ENCODE results near the gene BIVM. TPM values are rescaled to one million over a fixed set of nuclear protein-coding genes. Genes with fewer than 3 reads are reported as not detected.

BIVM gene
- polyA plus RNA-seq, 3 donors, result 0.76 to 1.1 (median 0.81) TPM

GRCh38 chr13:102872531-102872930 is 73.6 kb downstream of the BIVM start:
- no peak overlapping the region for H3K4me2 ChIP-seq (replicated peaks; ENCODE audit: extremely low read depth, low read length, poor library complexity, severe bottlenecking)
- H3K36me3 Mint-ChIP-seq, result peaks cover 71 to 93% of the 10 kb centered on the region in 2 donors
- H3K79me2 ChIP-seq (ENCODE audit: insufficient read depth, low read length), result peaks cover 10% of the 10 kb centered on the region
- H3K4me3 Mint-ChIP-seq, result no peak overlapping the region
- H2AFZ ChIP-seq (ENCODE audit: insufficient read depth, low read depth, low read length, poor library complexity, severe bottlenecking), result no peak overlapping the region
- H3K27me3 Mint-ChIP-seq (ENCODE audit: low read depth in 3 of 3), result no peaks in the 10 kb centered on the region
- H3K36me3 ChIP-seq (replicated peaks in 1 of 2; ENCODE audit: control insufficient read depth in 1 of 2, insufficient read depth in 2 of 2, low read length in 2 of 2), result peaks cover 90 to 96% of the 10 kb centered on the region in 2 donors
- peaks cover 32% of the 10 kb centered on the region for H4K20me1 ChIP-seq (ENCODE audit: insufficient read depth, low read length)
- H3K9ac ChIP-seq (ENCODE audit: insufficient read depth, low read length, poor library complexity, severe bottlenecking), result no peak overlapping the region
- TF ChIP-seq CTCF (IDR thresholded peaks at IDR 0.05), result no peak
- no peak overlapping the region for H3K27ac ChIP-seq (ENCODE audit: low read depth in 1 of 2, low read length in 2 of 2)
- peaks cover 2% of the 10 kb centered on the region for H3K4me1 Mint-ChIP-seq
- H3K9me3 ChIP-seq (replicated peaks in 1 of 2; ENCODE audit: control insufficient read depth in 1 of 2, insufficient read depth in 1 of 2, low read length in 2 of 2), result no peaks in the 10 kb centered on the region
- H3K4me1 ChIP-seq (ENCODE audit: control insufficient read depth in 1 of 2, insufficient read depth in 2 of 2, low read length in 2 of 2), result no peaks in the 10 kb centered on the region
- H3K4me3 ChIP-seq (replicated peaks in 1 of 3; ENCODE audit: low read depth in 2 of 3, low read length in 3 of 3), result no peak overlapping the region
- no peak for DNase-seq
- no CpG with 5 or more reads among the region's 1 CpG for WGBS (ENCODE audit: insufficient coverage)
- no peaks in the 10 kb centered on the region for H3K9me3 Mint-ChIP-seq
- no peak overlapping the region for H3K27ac Mint-ChIP-seq
- H3K27me3 ChIP-seq (ENCODE audit: control insufficient read depth in 2 of 2, insufficient read depth in 2 of 2, low read length in 2 of 2), result no peaks in the 10 kb centered on the region
- intact Hi-C loops (cut with micrococcal nuclease), result no loop called here

GRCh38 chr13:102873653-102874052 is 74.7 kb downstream of the BIVM start:
- Histone ChIP-seq H3K79me2 (ENCODE audit: insufficient read depth, low read length) (peaks cover 10% of the 10 kb centered on the region), H3K9me3 (replicated peaks in 1 of 2; ENCODE audit: control insufficient read depth in 1 of 2, insufficient read depth in 1 of 2, low read length in 2 of 2) (no peaks in the 10 kb centered on the region), H3K27me3 (ENCODE audit: control insufficient read depth in 2 of 2, insufficient read depth in 2 of 2, low read length in 2 of 2) (no peaks in the 10 kb centered on the region), H4K20me1 (ENCODE audit: insufficient read depth, low read length) (peaks cover 24% of the 10 kb centered on the region), H3K4me2 (replicated peaks; ENCODE audit: extremely low read depth, low read length, poor library complexity, severe bottlenecking) (no peak overlapping the region), H3K4me1 (ENCODE audit: control insufficient read depth in 1 of 2, insufficient read depth in 2 of 2, low read length in 2 of 2) (no peaks in the 10 kb centered on the region), H3K27ac (ENCODE audit: low read depth in 1 of 2, low read length in 2 of 2) (no peak overlapping the region), H3K9ac (ENCODE audit: insufficient read depth, low read length, poor library complexity, severe bottlenecking) (no peak overlapping the region), H3K36me3 (replicated peaks in 1 of 2; ENCODE audit: control insufficient read depth in 1 of 2, insufficient read depth in 2 of 2, low read length in 2 of 2) (peaks cover 83 to 88% of the 10 kb centered on the region in 2 donors), H2AFZ (ENCODE audit: insufficient read depth, low read depth, low read length, poor library complexity, severe bottlenecking) (no peak overlapping the region), H3K4me3 (replicated peaks in 1 of 3; ENCODE audit: low read depth in 2 of 3, low read length in 3 of 3) (no peak overlapping the region)
- Mint-ChIP-seq H3K27me3 (ENCODE audit: low read depth in 3 of 3) (no peaks in the 10 kb centered on the region), H3K36me3 (peaks cover 62 to 87% of the 10 kb centered on the region in 2 donors), H3K4me3 (no peak overlapping the region), H3K27ac (peak overlapping the region in 1 of 7 donors; percentile 54), H3K4me1 (peaks cover 2% of the 10 kb centered on the region), H3K9me3 (no peaks in the 10 kb centered on the region)
- TF ChIP-seq CTCF (IDR thresholded peaks at IDR 0.05), result no peak
- no CpG with 5 or more reads among the region's 3 CpGs for WGBS (ENCODE audit: insufficient coverage)
- DNase-seq, result no peak
- intact Hi-C loops (cut with micrococcal nuclease), result no loop called here

All from CD14-positive monocyte (primary cell).